ENCODE measurements around the gene RMRP.

DNA sequence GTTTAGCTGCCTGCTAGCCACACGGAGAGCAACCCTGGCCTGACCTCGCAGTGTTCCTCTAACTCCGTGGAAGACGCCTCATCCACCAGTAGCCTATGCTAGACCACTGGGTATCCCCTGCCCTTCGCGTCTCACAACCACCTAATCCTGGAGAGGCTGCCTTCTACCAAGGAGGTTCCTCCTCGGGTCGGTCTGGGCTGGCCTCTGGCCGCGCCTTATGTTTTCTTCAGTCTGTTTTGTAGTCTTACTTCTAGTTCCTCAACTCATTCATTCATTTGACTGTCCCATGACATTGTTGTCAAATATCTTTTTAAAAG lies 33.5 kb upstream of the RMRP start:
- no peak for TF ChIP-seq POLR2A (IDR thresholded peaks at IDR 0.05)
- TF ChIP-seq, protein P1, sequence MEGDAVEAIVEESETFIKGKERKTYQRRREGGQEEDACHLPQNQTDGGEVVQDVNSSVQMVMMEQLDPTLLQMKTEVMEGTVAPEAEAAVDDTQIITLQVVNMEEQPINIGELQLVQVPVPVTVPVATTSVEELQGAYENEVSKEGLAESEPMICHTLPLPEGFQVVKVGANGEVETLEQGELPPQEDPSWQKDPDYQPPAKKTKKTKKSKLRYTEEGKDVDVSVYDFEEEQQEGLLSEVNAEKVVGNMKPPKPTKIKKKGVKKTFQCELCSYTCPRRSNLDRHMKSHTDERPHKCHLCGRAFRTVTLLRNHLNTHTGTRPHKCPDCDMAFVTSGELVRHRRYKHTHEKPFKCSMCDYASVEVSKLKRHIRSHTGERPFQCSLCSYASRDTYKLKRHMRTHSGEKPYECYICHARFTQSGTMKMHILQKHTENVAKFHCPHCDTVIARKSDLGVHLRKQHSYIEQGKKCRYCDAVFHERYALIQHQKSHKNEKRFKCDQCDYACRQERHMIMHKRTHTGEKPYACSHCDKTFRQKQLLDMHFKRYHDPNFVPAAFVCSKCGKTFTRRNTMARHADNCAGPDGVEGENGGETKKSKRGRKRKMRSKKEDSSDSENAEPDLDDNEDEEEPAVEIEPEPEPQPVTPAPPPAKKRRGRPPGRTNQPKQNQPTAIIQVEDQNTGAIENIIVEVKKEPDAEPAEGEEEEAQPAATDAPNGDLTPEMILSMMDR (IDR thresholded peaks at IDR 0.05): no peak

All from breast epithelium (tissue), 3 donors.